A549 (cell line): ENCODE results near the gene SP1.

Experiments used
- BHLHE40 ChIP-seq: IDR thresholded peaks from 2 replicates; pipeline ENCODE4 v1.6.1; 2012; ENCODE audit warnings: low read depth, low read length, inconsistent platforms
- RAD21 ChIP-seq, 2 experiments: fragments of >200 bp in 1 of 2; sonication (Bioruptor Twin) in 1 of 2; formaldehyde crosslinking in 1 of 2; IDR thresholded peaks in 1 of 2; conservative IDR thresholded peaks in 1 of 2; 2 replicates in 1 of 2; 3 replicates in 1 of 2; pipeline ENCODE4 v1.6.1; 2012 to 2018; ENCODE audit warnings: inconsistent platforms in 1 of 2
- USF2 ChIP-seq: fragments of 450-650 bp; IDR thresholded peaks from 2 replicates; pipeline ENCODE4 v1.6.1; 2014; ENCODE audit warnings: antibody characterized with exemption
- TF ChIP-seq, protein P1 (sequence below): fragments of >200 bp; sonication (Bioruptor Twin); formaldehyde crosslinking; IDR thresholded peaks from 3 replicates; pipeline ENCODE4 v1.5.1; 2016

DNA sequence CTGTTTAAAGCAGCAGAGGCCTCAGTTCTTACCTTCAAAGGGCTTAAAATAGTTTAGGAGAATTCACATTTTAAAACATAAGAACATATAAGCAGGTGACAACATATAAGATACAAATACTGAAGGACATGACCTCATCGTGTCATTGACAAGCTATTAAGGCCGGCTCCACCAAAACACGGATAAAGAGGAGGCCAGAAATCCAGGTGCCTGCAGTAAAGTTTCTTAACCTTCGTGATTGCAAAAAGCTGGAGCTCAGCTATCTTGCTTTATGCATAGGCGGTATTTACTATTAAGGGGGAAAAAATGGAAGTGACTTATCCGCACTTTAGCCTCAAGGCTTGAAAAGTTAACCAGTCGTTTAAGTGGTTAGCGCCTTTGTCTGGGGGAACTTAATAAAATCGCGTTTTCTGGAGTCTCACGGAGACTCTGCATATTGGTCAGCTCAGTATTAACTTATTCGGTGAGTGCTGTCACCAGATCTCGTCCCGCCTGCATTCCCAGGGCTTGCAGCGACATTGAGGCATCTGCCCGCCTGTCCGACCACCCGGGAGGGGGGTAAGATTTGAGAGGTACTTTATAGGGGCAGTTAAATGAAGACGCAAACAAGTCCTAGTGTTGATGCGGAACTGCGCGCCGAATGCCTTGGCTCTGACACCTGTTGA lies 1.1 kb upstream of the SP1 start:
- TF ChIP-seq USF2: no peak
- TF ChIP-seq, protein P1, sequence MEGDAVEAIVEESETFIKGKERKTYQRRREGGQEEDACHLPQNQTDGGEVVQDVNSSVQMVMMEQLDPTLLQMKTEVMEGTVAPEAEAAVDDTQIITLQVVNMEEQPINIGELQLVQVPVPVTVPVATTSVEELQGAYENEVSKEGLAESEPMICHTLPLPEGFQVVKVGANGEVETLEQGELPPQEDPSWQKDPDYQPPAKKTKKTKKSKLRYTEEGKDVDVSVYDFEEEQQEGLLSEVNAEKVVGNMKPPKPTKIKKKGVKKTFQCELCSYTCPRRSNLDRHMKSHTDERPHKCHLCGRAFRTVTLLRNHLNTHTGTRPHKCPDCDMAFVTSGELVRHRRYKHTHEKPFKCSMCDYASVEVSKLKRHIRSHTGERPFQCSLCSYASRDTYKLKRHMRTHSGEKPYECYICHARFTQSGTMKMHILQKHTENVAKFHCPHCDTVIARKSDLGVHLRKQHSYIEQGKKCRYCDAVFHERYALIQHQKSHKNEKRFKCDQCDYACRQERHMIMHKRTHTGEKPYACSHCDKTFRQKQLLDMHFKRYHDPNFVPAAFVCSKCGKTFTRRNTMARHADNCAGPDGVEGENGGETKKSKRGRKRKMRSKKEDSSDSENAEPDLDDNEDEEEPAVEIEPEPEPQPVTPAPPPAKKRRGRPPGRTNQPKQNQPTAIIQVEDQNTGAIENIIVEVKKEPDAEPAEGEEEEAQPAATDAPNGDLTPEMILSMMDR: no peak
- no peak for TF ChIP-seq BHLHE40
- no peak for TF ChIP-seq RAD21 (conservative IDR thresholded peaks at IDR 0.05 in 1 of 2, IDR thresholded peaks at IDR 0.05 in 1 of 2)
